GM21737 (cell line): ENCODE data around the gene PRRG2.

Source experiments
- ATAC-seq: cut with Tn5 transposase; IDR thresholded peaks from one replicate; pipeline ENCODE4 v1.9.1; 2021; ENCODE audit warnings: mild to moderate bottlenecking, moderate library complexity; ENCODE audit not compliant: unreplicated experiment

Gene PRRG2

DNA sequence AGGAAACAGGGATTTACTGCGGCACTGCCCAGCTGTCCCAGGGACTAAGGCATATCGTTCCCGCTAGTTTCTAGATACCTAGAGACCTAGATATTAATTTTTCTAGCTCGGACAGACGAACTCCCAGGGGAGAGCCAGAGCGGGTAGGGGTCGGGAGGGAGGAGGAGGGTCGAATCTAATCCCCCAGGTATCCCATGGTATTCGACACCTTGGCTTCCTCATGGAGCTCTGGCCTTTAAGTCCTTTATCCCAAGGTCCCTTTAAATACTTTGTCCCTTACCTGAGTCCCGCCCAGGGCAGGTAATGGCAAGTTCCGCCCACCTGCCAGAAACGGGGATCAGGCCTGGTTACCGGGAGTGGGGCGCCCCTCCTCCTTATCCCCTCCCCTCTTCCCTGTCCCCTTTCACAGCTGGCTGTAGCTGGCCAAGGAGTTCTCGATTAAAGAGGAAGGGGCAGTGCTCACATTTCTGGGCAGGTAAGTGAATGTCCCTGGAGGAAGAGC is at the start of gene PRRG2:
Gene PRRG2, plus strand, starts transcription at position 310 of the 502 bp plus-strand sequence. CDS start 1,904 bp downstream, outside the sequence.
- no peak for ATAC-seq

DNA sequence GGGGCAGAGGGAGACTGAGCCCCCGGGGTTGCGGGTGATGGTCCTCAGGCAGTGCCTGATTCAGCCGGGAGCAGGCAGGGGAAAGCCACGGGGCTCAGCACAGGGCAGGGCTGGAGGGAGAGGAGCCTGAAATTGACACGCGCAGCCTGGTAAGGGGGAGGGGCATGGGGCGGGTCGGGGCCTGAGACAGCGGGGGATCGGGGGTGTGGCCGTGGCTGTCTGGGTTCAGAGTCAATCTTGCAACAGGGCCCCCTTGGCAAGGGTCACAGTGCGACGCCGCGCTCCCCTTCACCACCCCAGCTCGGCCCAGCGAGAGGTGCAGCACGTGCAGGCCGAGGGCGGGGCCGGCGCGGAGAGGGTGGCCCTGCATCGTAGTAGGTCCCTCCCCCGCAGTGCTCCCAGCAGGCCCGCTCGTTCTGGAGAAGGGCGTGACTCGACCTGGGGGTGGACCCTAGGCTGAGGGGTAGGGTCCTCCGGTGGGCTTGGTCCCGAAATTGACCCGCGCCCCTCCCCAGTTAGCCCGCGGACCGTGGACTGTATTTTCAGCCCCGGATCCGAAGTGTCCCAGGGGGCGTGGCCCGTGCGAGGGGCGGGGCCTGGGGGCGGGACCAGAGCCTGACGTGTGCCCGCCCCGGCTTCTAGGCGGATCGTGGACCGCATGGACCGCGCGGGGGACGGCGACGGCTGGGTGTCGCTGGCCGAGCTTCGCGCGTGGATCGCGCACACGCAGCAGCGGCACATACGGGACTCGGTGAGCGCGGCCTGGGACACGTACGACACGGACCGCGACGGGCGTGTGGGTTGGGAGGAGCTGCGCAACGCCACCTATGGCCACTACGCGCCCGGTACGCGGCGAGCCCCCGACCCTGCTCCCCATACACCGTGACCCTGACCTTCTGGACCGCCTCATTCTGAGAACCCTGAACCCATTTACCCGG is 47.3 kb upstream of the PRRG2 start:
- peak; percentile 73 for ATAC-seq

DNA sequence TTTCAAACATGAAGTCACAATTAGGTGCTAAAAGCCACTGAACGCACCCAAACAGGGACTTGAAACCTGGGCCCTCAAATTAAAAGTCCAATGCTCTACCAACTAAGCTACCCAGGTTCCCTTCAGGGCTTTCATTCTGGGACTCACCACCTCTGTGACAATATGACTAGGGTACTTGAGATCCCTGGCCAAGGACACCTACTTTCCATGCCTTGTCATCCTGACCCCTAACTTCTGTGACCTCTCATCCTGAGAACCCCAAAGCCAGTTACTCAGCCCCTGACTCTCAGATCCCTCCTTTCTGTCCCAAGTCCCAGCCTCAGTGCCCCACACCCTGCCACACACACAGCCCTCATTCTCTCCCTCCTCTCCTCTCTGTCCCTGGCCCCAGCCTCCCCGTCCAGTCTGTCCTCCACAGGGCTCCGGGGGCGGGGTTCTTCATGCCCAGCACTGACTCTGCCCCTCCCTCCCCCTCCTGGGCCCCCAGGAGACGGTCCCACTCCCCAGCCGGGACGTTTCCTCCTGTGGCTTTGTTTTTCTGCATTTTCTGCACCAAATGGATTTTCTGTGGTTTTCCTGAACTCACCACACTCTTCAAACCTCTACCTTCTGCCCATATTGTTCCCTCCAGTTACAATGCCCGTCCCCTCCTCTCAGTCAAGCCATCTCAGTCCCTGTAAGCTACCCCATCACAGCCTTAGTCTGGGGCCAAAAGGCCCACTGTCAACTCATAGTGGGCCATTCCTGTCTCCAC is 46.3 kb upstream of the PRRG2 start:
- no peak for ATAC-seq

DNA sequence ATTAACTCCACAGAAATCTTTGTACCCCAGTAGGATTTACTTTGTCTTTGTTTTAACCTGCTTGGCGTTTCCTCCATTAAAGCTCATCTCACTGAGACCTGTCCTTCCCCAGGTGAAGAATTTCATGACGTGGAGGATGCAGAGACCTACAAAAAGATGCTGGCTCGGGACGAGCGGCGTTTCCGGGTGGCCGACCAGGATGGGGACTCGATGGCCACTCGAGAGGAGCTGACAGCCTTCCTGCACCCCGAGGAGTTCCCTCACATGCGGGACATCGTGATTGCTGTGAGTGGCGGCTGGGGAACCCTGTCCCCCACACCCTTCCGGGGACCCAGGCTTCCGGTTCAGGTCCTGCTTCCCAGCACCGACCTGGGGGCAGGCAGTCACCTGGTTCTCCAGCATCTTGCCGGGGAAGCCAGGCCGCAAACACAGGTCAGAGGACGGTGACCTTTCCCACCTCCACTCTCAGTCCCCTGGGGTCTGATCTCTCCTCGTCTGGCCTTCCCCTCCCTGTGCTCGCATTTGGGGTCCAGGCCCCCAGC is 44.1 kb upstream of the PRRG2 start:
- no peak for ATAC-seq

DNA sequence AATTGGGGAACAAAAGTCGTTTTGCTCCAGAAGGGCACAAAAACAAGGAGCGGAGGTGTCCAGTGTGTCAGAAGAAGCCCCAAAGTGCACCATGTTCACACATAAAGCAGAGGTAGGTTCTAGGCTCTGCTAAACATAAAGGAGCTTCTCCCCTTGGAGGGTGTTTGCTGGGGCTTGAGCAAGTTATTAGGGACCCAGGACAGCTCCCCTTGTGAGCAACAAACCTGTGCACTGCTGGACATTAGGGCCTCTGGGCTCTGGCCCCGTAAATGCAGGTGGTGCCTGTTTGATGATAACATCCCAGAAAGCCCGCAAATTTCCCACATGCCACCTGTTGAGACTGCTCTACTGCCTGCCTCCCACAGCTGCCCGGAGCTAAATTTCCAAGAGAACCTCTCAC is 42.5 kb upstream of the PRRG2 start:
- ATAC-seq, result no peak

DNA sequence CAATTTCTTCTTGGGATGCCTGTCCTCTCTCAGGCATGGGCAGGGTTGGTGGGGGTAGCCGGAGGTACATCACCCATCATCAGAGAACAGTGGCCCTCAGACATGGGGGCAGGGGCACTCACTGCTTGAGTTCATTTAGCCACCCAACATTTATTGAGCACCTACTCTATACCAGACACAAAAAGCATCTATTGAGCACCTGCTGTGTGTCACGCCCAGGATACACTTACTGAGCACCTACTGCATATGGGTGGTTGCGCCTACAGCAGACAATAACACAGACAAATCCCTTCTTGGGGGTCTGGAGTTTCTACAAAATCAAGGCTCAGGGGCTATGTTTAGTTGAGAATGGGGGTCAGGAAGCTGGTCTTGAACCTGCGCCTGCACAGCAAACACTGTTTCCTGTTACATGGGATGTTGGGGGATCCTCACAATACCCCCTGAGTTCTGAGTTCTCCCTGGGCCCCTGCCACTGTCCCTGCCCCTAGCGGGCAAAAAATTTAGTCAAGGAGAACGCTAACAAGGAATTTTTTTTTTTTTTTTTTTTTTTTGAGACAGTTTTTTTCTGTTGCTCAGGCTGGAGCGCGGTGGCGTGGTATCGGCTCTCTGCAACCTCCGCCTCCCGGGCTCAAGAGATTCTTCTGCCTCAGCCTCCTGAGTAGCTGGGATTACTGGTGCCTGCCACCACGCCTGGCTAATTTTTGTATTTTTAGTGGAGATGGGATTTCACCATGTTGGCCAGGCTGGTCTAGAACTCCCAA is 41.7 kb upstream of the PRRG2 start:
- ATAC-seq, result no peak

DNA sequence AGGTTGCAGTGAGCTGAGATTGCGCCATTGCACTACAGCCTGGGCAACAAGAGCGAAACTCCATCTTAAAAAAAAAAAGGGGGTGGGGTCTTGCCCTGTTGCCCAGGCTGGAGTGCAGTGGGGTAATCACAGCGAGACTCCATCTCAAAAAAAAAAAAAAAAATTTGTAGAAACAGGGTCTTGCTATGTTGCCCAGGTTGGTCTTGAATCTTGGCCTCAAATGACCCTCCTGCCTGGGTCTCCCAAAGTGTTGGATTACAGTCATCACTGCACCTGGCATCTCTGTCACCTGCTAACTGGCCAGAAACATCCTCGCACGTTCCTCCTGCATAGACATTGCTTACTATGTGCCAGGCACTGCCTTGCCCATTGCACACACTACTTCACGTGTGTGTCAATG is 39.2 kb upstream of the PRRG2 start:
- ATAC-seq, result no peak

DNA sequence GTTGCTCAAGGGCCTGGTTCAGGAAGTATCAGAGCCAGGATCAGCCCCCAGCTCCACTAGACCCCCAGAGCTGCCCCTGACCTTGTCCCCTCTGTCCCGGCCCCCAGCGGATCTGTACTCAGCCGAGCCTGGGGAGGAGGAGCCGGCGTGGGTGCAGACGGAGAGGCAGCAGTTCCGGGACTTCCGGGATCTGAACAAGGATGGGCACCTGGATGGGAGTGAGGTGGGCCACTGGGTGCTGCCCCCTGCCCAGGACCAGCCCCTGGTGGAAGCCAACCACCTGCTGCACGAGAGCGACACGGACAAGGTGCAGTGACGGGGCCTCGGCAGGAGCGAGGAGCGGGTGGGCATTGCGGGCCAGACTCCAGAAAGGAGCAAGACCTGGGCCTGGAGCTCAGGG is 38.7 kb upstream of the PRRG2 start:
- ATAC-seq, result no peak

DNA sequence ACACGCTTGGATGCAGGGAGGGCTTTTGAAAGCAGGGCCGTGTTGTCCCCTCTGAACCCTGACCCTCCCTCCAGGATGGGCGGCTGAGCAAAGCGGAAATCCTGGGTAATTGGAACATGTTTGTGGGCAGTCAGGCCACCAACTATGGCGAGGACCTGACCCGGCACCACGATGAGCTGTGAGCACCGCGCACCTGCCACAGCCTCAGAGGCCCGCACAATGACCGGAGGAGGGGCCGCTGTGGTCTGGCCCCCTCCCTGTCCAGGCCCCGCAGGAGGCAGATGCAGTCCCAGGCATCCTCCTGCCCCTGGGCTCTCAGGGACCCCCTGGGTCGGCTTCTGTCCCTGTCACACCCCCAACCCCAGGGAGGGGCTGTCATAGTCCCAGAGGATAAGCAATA is 38.1 kb upstream of the PRRG2 start:
- no peak for ATAC-seq

DNA sequence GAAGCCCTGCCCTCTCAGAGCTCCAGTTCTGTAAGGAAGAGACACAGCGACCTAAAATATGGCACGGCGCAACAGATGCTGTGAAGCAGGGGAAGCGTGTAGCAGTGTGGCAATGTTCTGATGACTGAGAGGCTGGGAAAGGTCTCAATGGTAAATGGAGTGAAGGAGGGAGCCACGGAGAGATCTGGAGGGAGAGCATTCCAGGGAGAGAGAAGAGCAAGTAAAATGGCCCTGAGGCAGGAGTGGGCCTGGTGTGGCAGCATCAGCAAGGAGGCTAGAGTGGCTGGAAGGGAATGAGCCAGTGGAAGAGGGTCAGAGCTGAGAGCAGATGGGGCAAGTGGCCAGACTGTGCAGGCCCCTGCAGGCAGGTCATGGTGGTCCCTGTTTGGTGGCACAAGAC is 37.0 kb upstream of the PRRG2 start:
- ATAC-seq, result no peak

DNA sequence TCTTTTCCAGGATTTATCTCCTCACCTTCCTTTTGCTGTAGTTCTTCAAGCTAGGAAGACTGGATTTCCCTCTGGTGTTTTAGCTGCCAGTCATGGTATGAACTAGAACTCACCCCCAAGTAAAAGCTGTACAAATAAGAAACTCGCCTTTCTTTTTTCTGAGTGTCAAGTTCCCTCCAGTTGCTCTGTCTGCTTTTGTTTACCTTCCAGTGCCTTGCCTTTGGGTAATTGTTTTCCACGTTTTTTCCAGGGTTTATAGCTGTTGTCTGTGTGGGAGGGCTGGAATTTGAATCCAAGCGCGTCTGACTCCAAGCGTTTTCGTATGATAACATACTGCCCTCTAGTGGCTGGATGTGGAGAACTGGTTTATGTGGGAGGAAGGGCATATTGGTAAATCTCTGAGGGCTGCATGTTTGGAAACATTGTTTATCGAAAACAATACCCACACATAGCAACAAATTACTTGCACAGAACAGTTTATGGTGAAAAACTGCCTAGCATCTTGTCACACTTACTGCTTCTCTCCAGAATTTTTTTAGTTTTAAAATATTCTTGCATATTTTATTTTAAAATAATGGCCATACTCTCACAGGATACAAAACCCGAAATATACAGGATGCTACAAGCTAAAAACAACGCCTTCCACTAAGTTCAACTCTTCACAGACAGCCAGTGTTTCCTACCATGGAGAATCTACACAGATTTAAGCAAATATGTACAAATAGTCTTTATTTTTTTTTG is 34.1 kb upstream of the PRRG2 start:
- no peak for ATAC-seq

DNA sequence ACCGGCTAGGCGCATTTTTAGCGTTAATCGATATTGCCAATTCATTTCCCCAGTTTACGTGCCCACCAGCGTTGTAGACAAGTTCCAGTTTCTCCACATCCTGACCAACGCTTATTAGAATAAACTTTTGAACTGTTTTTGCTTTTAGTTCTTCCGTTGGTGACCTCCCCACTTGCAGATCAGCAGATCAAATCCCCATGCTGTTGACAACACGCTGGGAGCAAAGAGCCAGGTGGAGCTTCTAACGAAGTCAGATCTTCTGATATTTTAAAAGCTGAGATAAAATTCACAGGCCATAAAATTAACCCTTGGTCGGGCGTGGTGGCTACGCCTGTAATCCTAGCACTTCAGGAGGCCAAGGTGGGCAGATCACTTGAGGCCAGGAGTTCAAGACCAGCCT is 32.1 kb upstream of the PRRG2 start:
- ATAC-seq, result no peak

DNA sequence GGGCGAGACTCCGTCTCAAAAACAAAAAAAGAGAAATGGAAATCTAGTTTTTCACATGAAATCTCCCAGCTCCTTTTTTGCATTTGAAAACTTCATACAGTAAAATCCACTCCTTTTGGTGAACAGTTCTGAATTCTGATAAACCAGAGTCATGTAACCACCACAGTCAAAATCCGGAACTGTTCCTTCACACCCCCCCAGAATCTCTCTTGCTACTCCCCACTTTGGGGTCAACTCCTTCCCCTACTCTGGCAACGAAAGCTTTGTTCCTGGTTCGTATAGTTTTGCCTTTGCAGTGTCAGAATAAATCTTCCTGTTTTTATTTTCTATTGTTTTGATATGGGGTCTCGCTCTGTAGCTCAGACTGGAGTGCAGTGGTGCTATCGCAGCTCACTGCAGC is 29.6 kb upstream of the PRRG2 start:
- no peak for ATAC-seq

DNA sequence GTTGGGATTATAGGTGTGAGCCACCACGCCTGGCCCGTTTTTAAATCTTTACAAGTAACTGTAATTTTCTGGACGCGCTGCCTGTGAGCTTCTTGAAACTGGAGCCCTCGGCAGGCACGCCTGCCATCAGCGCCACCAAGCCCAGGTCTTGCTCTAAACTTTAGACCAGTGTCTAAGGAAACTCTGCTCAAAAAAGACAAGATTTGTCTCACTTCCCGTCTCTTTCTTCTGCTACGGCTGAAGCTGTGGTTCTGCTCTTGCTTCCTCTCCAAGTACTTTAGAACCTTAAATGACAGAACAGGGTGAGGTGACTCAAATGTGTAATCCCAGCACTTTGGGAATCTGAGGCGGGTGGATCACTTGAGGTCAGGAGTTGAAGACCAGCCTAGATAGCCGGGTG is 28.4 kb upstream of the PRRG2 start:
- ATAC-seq, result no peak

DNA sequence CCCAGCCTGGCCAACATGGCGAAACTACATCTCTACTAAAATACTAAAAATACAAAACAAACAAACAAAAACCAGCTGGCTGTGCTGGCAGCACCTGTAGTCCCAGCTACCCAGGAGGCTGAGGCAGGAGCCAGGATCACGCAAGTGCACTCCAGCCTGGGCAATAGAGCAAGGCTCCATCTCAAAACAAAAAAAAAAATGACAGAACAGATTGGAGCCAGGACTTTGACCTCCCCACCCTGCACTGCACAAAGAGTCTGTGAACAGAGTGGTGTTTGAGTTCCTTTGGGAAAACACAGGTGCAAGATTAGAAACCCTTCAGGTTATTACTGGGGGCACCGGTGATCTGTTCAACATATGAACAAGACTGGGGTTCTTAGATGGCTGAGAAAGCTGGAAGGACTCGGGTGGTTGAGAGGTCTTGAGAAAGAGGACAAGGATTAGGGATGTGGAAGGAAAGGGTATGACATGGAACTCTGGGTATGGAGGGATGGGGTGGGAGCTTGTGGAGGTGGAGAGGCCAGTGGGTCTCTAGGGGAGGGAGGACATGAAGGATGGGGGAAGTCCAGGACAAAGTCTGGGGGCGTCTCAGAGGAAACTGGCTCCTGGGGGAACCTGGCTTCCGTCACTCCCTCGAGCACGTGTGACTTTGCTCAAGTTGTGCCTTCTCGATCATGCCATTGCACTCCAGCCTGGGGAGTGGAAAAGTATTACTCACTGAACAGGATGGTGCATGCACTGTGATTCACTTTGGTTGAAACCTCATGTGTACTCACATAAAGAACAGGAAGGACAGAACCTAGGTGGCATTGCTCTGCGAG is 27.5 kb upstream of the PRRG2 start:
- no peak for ATAC-seq

DNA sequence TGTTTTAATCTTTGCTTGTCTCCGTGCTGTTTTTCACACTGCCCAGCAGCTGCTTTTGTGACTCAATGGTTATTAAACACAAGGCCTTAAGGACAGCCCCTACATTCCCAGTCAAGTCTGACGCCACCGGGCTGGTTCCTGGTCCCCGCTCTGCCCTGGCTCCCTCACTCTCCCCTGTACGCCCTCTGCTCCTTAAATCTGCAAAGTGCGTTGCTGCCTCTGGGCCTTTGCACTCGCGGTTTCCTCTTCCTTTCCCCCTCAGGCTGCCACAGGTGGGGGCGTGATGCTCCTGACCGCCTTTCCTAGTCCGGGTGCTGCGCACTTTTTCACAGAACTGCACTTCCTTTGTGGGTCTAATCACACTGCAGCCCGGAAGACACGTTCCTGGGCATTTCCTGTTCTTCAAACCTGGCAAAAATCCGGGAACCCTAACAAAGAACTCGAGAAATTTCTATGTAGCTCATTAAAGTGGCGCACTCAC is 26.4 kb upstream of the PRRG2 start:
- ATAC-seq, result no peak

DNA sequence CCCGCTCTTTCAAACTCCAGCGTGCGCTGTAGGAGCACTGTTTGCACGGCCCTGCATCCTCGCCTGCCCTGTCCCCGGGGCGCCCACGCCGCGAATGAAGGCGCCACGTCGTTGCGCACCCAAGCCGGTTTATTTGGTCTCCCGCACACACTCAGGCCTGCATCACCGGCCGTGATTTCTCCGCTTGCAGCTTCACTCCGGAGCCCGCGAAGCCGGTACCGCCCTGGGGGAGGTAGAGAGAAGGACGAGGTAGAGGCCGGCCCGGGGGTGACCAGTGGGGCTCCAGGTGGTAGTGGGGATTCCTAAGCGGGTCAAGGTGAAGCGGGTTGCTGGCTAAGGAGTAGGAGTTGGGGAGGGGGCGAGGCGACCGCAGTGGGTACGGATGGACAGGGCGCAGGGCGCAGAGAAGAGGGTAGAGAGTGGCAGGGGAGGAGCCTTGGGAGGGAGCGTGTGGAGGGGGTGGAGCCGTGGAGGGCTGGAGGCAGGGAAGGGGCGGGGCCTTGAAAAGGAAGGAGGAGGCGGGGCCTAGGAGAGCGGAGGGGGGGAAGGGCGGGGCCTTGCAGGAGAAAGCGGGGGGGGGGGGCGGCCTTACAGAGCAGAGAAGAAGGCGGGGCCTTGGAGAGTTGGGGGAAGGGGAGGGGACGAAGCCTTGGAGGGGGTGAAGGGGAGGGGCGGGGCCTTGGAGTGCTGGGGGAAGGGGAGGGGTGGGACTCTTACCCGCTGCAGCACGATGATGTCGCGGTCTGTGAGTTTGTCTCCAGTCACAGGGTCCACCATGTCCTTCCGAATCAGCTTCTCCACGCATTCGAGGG is 25.3 kb upstream of the PRRG2 start:
- ATAC-seq, result no peak
